ENCODE measurements around the gene SHISA9. TPM values are rescaled to one million over a fixed set of nuclear protein-coding genes. Genes with fewer than 3 reads are reported as not detected.

SHISA9 gene
- total and polyA plus RNA-seq, 2 experiments from 2014 or later, result 0.83 to 1.3 TPM

DNA sequence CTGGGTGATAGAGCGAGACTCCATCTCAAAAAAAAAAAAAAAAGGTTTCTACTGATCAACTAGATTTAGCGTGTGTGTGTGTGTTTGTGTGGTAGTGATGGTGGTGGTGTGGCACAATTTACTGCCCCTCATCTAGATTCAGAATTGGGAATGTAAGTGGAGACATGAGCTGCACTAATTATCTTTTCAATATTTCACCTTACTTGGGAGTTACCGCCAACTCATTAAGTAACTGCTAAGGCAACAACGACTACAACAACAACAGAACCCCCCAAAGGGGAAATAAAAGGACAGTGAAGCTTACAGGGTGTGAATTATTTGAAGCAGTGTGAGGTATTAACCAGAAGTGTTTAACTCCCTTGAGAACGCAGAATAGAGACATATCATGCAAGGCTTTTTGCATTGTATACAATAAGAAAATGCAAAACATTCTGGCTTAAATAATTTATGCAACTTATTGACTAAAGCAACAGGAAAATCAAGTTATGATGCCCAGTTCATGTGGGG, 180.5 kb downstream of the SHISA9 start:
- Histone ChIP-seq H3K4me3 (no peak overlapping the region), H3K4me2 (no peak overlapping the region), H3K27me3 (no peaks in the 10 kb centered on the region), H4K20me1 (ENCODE audit: insufficient read depth, poor library complexity, severe bottlenecking) (no peaks in the 10 kb centered on the region), H3K9me3 (ENCODE audit: low read depth) (no peaks in the 10 kb centered on the region), H2AFZ (no peak overlapping the region), H3K4me1 (ENCODE audit: insufficient read depth) (no peaks in the 10 kb centered on the region), H3K9me2 (replicated peaks; ENCODE audit: insufficient read depth) (no peaks in the 10 kb centered on the region), H3K27ac (no peak overlapping the region), H3K79me2 (no peaks in the 10 kb centered on the region), H3K36me3 (replicated peaks; ENCODE audit: insufficient read depth, low read depth) (no peaks in the 10 kb centered on the region)
- no peak for DNase-seq (ENCODE audit: low spot score)
- 88% methylated on average over 5 of the region's 5 CpGs for WGBS (ENCODE audit: low lambda C conversion rate, missing lambda C conversion rate)
- TF ChIP-seq EZH2phosphoT487 (IDR thresholded peaks at IDR 0.05; ENCODE audit: low read depth, severe bottlenecking, unreplicated experiment), result no peak
- TF ChIP-seq, protein P1, sequence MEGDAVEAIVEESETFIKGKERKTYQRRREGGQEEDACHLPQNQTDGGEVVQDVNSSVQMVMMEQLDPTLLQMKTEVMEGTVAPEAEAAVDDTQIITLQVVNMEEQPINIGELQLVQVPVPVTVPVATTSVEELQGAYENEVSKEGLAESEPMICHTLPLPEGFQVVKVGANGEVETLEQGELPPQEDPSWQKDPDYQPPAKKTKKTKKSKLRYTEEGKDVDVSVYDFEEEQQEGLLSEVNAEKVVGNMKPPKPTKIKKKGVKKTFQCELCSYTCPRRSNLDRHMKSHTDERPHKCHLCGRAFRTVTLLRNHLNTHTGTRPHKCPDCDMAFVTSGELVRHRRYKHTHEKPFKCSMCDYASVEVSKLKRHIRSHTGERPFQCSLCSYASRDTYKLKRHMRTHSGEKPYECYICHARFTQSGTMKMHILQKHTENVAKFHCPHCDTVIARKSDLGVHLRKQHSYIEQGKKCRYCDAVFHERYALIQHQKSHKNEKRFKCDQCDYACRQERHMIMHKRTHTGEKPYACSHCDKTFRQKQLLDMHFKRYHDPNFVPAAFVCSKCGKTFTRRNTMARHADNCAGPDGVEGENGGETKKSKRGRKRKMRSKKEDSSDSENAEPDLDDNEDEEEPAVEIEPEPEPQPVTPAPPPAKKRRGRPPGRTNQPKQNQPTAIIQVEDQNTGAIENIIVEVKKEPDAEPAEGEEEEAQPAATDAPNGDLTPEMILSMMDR (IDR thresholded peaks at IDR 0.05; ENCODE audit: poor library complexity), result no peak
- no peak for TF ChIP-seq EZH2 (IDR thresholded peaks at IDR 0.05; ENCODE audit: borderline replicate concordance)

DNA sequence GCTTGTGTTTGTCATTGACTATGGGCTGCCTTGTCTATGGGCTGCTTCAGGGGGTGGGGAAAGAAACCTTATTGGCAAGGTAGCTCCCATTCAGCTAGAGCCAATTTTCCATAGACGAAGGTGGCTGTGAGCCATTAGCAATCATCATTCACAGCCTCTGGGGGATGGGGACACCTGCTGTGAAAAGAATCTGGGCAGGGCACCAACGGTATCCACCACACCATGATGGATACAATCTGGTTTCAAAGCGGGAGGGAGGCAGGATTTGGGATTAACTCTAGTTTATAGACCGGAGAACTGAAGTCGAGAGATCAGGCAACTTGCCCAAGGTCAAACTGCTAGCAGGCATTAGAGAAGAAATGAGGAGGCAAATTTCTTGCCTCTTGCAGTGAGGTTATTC, 182.3 kb downstream of the SHISA9 start:
- Histone ChIP-seq H3K9me3 (ENCODE audit: low read depth) (no peaks in the 10 kb centered on the region), H3K4me3 (no peak overlapping the region), H3K27me3 (no peaks in the 10 kb centered on the region), H3K9me2 (replicated peaks; ENCODE audit: insufficient read depth) (no peaks in the 10 kb centered on the region), H3K27ac (peak overlapping the region; percentile 54), H3K4me1 (ENCODE audit: insufficient read depth) (no peaks in the 10 kb centered on the region), H2AFZ (no peak overlapping the region), H4K20me1 (ENCODE audit: insufficient read depth, poor library complexity, severe bottlenecking) (no peaks in the 10 kb centered on the region), H3K4me2 (peak overlapping the region; percentile 37), H3K79me2 (no peaks in the 10 kb centered on the region), H3K36me3 (replicated peaks; ENCODE audit: insufficient read depth, low read depth) (no peaks in the 10 kb centered on the region)
- TF ChIP-seq, protein P1 (IDR thresholded peaks at IDR 0.05; ENCODE audit: poor library complexity), result no peak
- no peak for TF ChIP-seq EZH2 (IDR thresholded peaks at IDR 0.05; ENCODE audit: borderline replicate concordance)
- no peak for TF ChIP-seq EZH2phosphoT487 (IDR thresholded peaks at IDR 0.05; ENCODE audit: low read depth, severe bottlenecking, unreplicated experiment)
- no peak for DNase-seq (ENCODE audit: low spot score)
- WGBS (ENCODE audit: low lambda C conversion rate, missing lambda C conversion rate), result 53% methylated on average over 5 of the region's 5 CpGs

DNA sequence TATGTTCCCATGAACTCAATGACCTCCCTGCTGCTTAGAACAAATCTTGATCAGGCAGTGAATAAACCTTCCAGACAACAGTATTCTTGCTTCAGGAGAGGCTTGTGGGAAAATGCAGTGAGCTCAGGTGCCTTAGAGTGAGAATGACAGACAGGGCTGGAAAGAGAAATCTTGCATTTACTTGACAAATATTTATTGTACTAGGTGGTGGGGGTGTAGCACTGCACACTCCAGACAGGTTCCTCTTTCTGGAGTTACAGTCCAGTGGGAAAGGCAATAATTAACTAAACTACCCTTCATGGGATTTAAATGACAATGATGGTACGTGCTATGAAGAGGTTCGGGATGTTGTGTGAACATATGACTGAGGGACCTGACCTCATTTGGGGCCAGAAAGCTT, 182.9 kb downstream of the SHISA9 start:
- Histone ChIP-seq H3K4me2 (peak overlapping the region; percentile 37), H3K79me2 (no peaks in the 10 kb centered on the region), H3K27me3 (no peaks in the 10 kb centered on the region), H2AFZ (no peak overlapping the region), H3K4me3 (no peak overlapping the region), H3K27ac (peak overlapping the region; percentile 71), H4K20me1 (ENCODE audit: insufficient read depth, poor library complexity, severe bottlenecking) (no peaks in the 10 kb centered on the region), H3K9me3 (ENCODE audit: low read depth) (no peaks in the 10 kb centered on the region), H3K4me1 (ENCODE audit: insufficient read depth) (no peaks in the 10 kb centered on the region), H3K36me3 (replicated peaks; ENCODE audit: insufficient read depth, low read depth) (no peaks in the 10 kb centered on the region), H3K9me2 (replicated peaks; ENCODE audit: insufficient read depth) (no peaks in the 10 kb centered on the region)
- 48% methylated on average over 2 of the region's 2 CpGs for WGBS (ENCODE audit: low lambda C conversion rate, missing lambda C conversion rate)
- TF ChIP-seq EZH2 (IDR thresholded peaks at IDR 0.05; ENCODE audit: borderline replicate concordance) (no peak), EZH2phosphoT487 (IDR thresholded peaks at IDR 0.05; ENCODE audit: low read depth, severe bottlenecking, unreplicated experiment) (no peak)
- TF ChIP-seq, protein P1 (IDR thresholded peaks at IDR 0.05; ENCODE audit: poor library complexity), result no peak
- DNase-seq (ENCODE audit: low spot score), result peak; percentile 46

Measured in hepatocyte (in vitro differentiated cells).